PFSK-1 (cell line): ENCODE data around the gene NGFR.

Experiments
- FOXP2 ChIP-seq: optimal IDR thresholded peaks from 2 replicates; pipeline ENCODE3; 2011; ENCODE audit warnings: borderline replicate concordance, control low read depth, inconsistent platforms; ENCODE audit not compliant: insufficient read depth; ENCODE audit errors: extremely low read length, extremely low read depth
- POLR2AphosphoS5 ChIP-seq: IDR thresholded peaks from 2 replicates; pipeline ENCODE4 v1.6.1; 2012; ENCODE audit warnings: low read depth, mild to moderate bottlenecking, control low read depth, low read length, moderate library complexity
- REST ChIP-seq, 2 experiments: IDR thresholded peaks; 2 replicates each; pipeline versions ENCODE4 v1.6.1 to v1.8.0; 2011 to 2012; ENCODE audit warnings: low read depth in 2 of 2, low read length in 2 of 2, control low read depth in 1 of 2, inconsistent platforms in 1 of 2, mild to moderate bottlenecking in 1 of 2, moderate library complexity in 1 of 2; ENCODE audit not compliant: insufficient read depth in 1 of 2
- SIN3A ChIP-seq: IDR thresholded peaks from 2 replicates; pipeline ENCODE4 v1.6.1; 2012; ENCODE audit warnings: mild to moderate bottlenecking, low read length, moderate library complexity, borderline replicate concordance; ENCODE audit not compliant: insufficient read depth
- TAF1 ChIP-seq: IDR thresholded peaks from 2 replicates; pipeline ENCODE4 v1.6.1; 2012; ENCODE audit warnings: low read length, control low read depth, borderline replicate concordance; ENCODE audit not compliant: insufficient read depth

Gene NGFR

GRCh38 chr17:49518346-49519078, 23.4 kb downstream of the NGFR start:
- no peak for TF ChIP-seq TAF1
- TF ChIP-seq FOXP2: no peak
- TF ChIP-seq SIN3A: no peak
- TF ChIP-seq POLR2AphosphoS5: no peak
- no peak for TF ChIP-seq REST (IDR thresholded peaks at IDR 0.05; ENCODE audit: insufficient read depth in 1 of 2, low read depth in 2 of 2, low read length in 2 of 2)

- TF ChIP-seq POLR2AphosphoS5: no peak
- TF ChIP-seq FOXP2: no peak
Measured at GRCh38 chr17:49519781-49520180, 24.7 kb downstream of the NGFR start.

GRCh38 chr17:49520386-49521087, 25.4 kb downstream of the NGFR start:
- TF ChIP-seq SIN3A (no peak), REST (IDR thresholded peaks at IDR 0.05; ENCODE audit: insufficient read depth in 1 of 2, low read depth in 2 of 2, low read length in 2 of 2) (no peak), POLR2AphosphoS5 (no peak), FOXP2 (no peak), TAF1 (no peak)

- TF ChIP-seq REST (IDR thresholded peaks at IDR 0.05; ENCODE audit: insufficient read depth in 1 of 2, low read depth in 2 of 2, low read length in 2 of 2) (no peak), TAF1 (no peak), SIN3A (no peak), POLR2AphosphoS5 (no peak), FOXP2 (no peak)
Measured at GRCh38 chr17:49521088-49521450, 26.0 kb downstream of the NGFR start.

GRCh38 chr17:49521471-49522356, 26.6 kb downstream of the NGFR start:
- no peak for TF ChIP-seq TAF1
- no peak for TF ChIP-seq SIN3A
- no peak for TF ChIP-seq REST (IDR thresholded peaks at IDR 0.05; ENCODE audit: insufficient read depth in 1 of 2, low read depth in 2 of 2, low read length in 2 of 2)
- no peak for TF ChIP-seq POLR2AphosphoS5
- no peak for TF ChIP-seq FOXP2
